HepG2 (cell line): ENCODE measurements around the gene SIRPB1. TPM values are rescaled to one million over a fixed set of nuclear protein-coding genes. Genes with fewer than 3 reads are reported as not detected.
"Not testable (repeated sequence)": the region's sequence is repeated elsewhere in the genome, so short reads cannot be mapped to it uniquely, and the experiment has no call there.

Source experiments
- ATAC-seq: fragments of 200-7000 bp; cut with Tn5 transposase; 3 replicates; pipeline ENCODE4 v1.9.1; 2020; ENCODE audit warnings: mild to moderate bottlenecking, moderate library complexity
- BruUV-seq: library from RNA; stranded (reverse); fragments of 400-500 nt; replicated peaks from 2 replicates; lab custom pipeline; 2021; lab: Mats Ljungman, UMichigan
- CTCF ChIA-PET: fragments of 300-600 bp; formaldehyde crosslinking; extraction: SDS; loops from one replicate; lab custom pipeline; 2021; ENCODE audit warnings: low total read pairs, inconsistent platforms, low intra/inter-chr PET ratio; lab: Yijun Ruan, JAX
- POLR2A ChIA-PET: fragments of 350-600 bp; sonication (Branson Sonifier 250); formaldehyde crosslinking; loops from one replicate; lab custom pipeline; 2020; ENCODE audit warnings: antibody characterized with exemption, inconsistent platforms; lab: Yijun Ruan, JAX
- DNase-seq: peaks from one replicate; pipeline ENCODE4 v3.0.0-alpha.2; 2015; ENCODE audit warnings: low spot score
- FAIRE-seq: peaks from 3 replicates; lab custom pipeline; 2011; peaks lifted over from hg19 to GRCh38; lab: Jason Lieb, UNC
- H2AFZ ChIP-seq: one replicate; pipeline ENCODE4 v1.6.1; 2011; ENCODE audit warnings: low read length, inconsistent platforms
- H3K27ac ChIP-seq: fragments of 300-600 bp; 3 replicates; pipeline ENCODE4 v1.8.0; 2011; ENCODE audit warnings: mixed run types, mild to moderate bottlenecking, mixed read lengths, low read length, inconsistent platforms; ENCODE audit not compliant: insufficient read depth; ENCODE audit errors: extremely low read length
- H3K27me3 ChIP-seq, 2 experiments: fragments of 200-600 bp in 1 of 2; 2 replicates in 1 of 2; 3 replicates in 1 of 2; pipeline versions ENCODE4 v1.6.0 to v1.8.0; 2011; ENCODE audit warnings: low read length in 2 of 2, mild to moderate bottlenecking in 2 of 2, moderate library complexity in 2 of 2, inconsistent platforms in 1 of 2; ENCODE audit not compliant: insufficient read depth in 2 of 2, control insufficient read depth in 1 of 2
- H3K36me3 ChIP-seq, 2 experiments: fragments of 200-600 bp in 1 of 2; replicated peaks in 1 of 2; 2 replicates in 1 of 2; 3 replicates in 1 of 2; pipeline versions ENCODE4 v1.5.1 to v1.8.0; 2011; ENCODE audit warnings: low read length in 2 of 2, inconsistent platforms in 1 of 2; ENCODE audit not compliant: insufficient read depth in 2 of 2, control insufficient read depth in 1 of 2
- H3K4me1 ChIP-seq: 2 replicates; pipeline ENCODE4 v1.5.1; 2012; ENCODE audit warnings: low read length, inconsistent platforms; ENCODE audit not compliant: insufficient read depth
- H3K4me2 ChIP-seq: 2 replicates; pipeline ENCODE4 v1.6.0; 2011; ENCODE audit warnings: low read depth, low read length, inconsistent platforms
- H3K4me3 ChIP-seq, 3 experiments: fragments of 200-600 bp in 1 of 3; sonication (generic), shearing (Covaris generic) in 1 of 3; replicated peaks in 1 of 3; 2 replicates each; pipeline ENCODE4 v1.5.1; 2011 to 2016; ENCODE audit warnings: low read length in 3 of 3, inconsistent platforms in 2 of 3, low read depth in 2 of 3, mild to moderate bottlenecking in 2 of 3, control low read depth in 1 of 3, mixed read lengths in 1 of 3; ENCODE audit not compliant: insufficient read depth in 1 of 3
- H3K79me2 ChIP-seq: one replicate; pipeline ENCODE4 v1.6.1; 2011; ENCODE audit warnings: low read length, inconsistent platforms; ENCODE audit not compliant: insufficient read depth
- H3K9ac ChIP-seq: 2 replicates; pipeline ENCODE4 v1.6.0; 2011; ENCODE audit warnings: mild to moderate bottlenecking, low read depth, low read length, inconsistent platforms; ENCODE audit not compliant: insufficient read depth
- H3K9me3 ChIP-seq: 2 replicates; pipeline ENCODE4 v1.5.1; 2012; ENCODE audit warnings: mild to moderate bottlenecking, low read length
- H4K20me1 ChIP-seq: 2 replicates; pipeline ENCODE4 v1.6.0; 2011; ENCODE audit warnings: inconsistent platforms, mild to moderate bottlenecking, low read length, moderate library complexity; ENCODE audit not compliant: insufficient read depth
- ADNP ChIP-seq: sonication (generic); formaldehyde crosslinking; IDR thresholded peaks from 2 replicates; pipeline ENCODE4 v1.4.0; 2020; ENCODE audit warnings: missing genetic modification reagents
- DMTF1 ChIP-seq: sonication (generic); formaldehyde crosslinking; IDR thresholded peaks from 2 replicates; pipeline ENCODE4 v1.4.0; 2020; ENCODE audit warnings: mild to moderate bottlenecking, missing genetic modification reagents
- KLF15 ChIP-seq: sonication (generic); formaldehyde crosslinking; IDR thresholded peaks from 2 replicates; pipeline ENCODE4 v1.8.1; 2023; ENCODE audit warnings: borderline replicate concordance, mild to moderate bottlenecking, inconsistent platforms, missing genetic modification reagents, mixed read lengths
- NONO ChIP-seq, 2 experiments: fragments of 450-650 bp in 1 of 2; sonication (generic) in 1 of 2; formaldehyde crosslinking in 1 of 2; IDR thresholded peaks in 1 of 2; conservative IDR thresholded peaks in 1 of 2; 2 replicates each; pipeline versions ENCODE4 v1.6.1 to v1.8.0; 2017 to 2022; ENCODE audit warnings: mild to moderate bottlenecking in 1 of 2, missing genetic modification reagents in 1 of 2, moderate library complexity in 1 of 2
- SAFB2 ChIP-seq: sonication (generic); formaldehyde crosslinking; IDR thresholded peaks from 2 replicates; pipeline ENCODE4 v1.5.1; 2020; ENCODE audit warnings: missing genetic modification reagents, low read depth, mild to moderate bottlenecking, borderline replicate concordance
- USF2 ChIP-seq, 2 experiments: sonication (generic) in 1 of 2; formaldehyde crosslinking in 1 of 2; IDR thresholded peaks; 2 replicates each; pipeline versions ENCODE4 v1.5.1 to v1.6.1; 2011 to 2020; ENCODE audit warnings: borderline replicate concordance in 1 of 2, low read depth in 1 of 2, low read length in 1 of 2, mild to moderate bottlenecking in 1 of 2, missing genetic modification reagents in 1 of 2, moderate library complexity in 1 of 2
- ZNF160 ChIP-seq: sonication (generic); formaldehyde crosslinking; IDR thresholded peaks from 2 replicates; pipeline ENCODE4 v1.8.0; 2022; ENCODE audit warnings: mild to moderate bottlenecking, inconsistent platforms, missing genetic modification reagents
- ZNF30 ChIP-seq: sonication (generic); formaldehyde crosslinking; IDR thresholded peaks from 2 replicates; pipeline ENCODE4 v1.5.0; 2020; ENCODE audit warnings: mild to moderate bottlenecking, missing genetic modification reagents
- ZNF619 ChIP-seq: sonication (generic); formaldehyde crosslinking; IDR thresholded peaks from 2 replicates; pipeline ENCODE4 v1.4.0; 2020; ENCODE audit warnings: mild to moderate bottlenecking, missing genetic modification reagents
- ZNF773 ChIP-seq: sonication (generic); formaldehyde crosslinking; IDR thresholded peaks from 2 replicates; pipeline ENCODE4 v1.4.0; 2020; ENCODE audit warnings: missing genetic modification reagents, borderline replicate concordance
- ZNF879 ChIP-seq: sonication (generic); formaldehyde crosslinking; IDR thresholded peaks from 2 replicates; pipeline ENCODE4 v1.8.1; 2023; ENCODE audit warnings: missing genetic modification reagents
- WGBS: methylation state at CpG from one replicate; pipeline ENCODE4 v1.1.6; 2017; ENCODE audit warnings: low lambda C conversion rate; 5-methylcytosine and 5-hydroxymethylcytosine counted together
- in situ Hi-C: cut with HindIII; loops from 2 replicates; pipeline ENCODE4 v1.10.0; 2017; ENCODE audit warnings: low pct_unique_long_range_greater_than_20kb; ENCODE audit not compliant: extremely low pct_ligation_motif_present
- intact Hi-C: fragments of 100-400 bp; cut with micrococcal nuclease; formaldehyde crosslinking; loops from one replicate; pipeline ENCODE4 v1.10.0; 2022; ENCODE audit not compliant: unreplicated experiment
- polyA plus RNA-seq, 8 experiments: library from polyadenylated mRNA; depleted of rRNA in 3 of 8; stranded (reverse) in 7 of 8; unstranded in 1 of 8; fragments of >200 nt; fragmentation: Illumina TruSeq in 4 of 8; extraction: Trizol in 4 of 8; gene quantifications; 2 replicates each; pipeline versions ENCODE4 v1.2.1 to v1.2.3, GENCODE V29; 2011 to 2016; ENCODE audit warnings: low read depth in 4 of 8, missing spikeins in 1 of 8, mixed read lengths in 1 of 8; ENCODE audit not compliant: insufficient read depth in 1 of 8
- total RNA-seq, 5 experiments: library from RNA; depleted of rRNA; stranded (reverse); fragments of >200 nt; fragmentation: Illumina TruSeq; extraction: Trizol; gene quantifications; 2 replicates each; pipeline ENCODE4 v1.2.3, GENCODE V29; 2016; ENCODE audit warnings: low read depth in 1 of 5

SIRPB1 gene
- total and polyA plus RNA-seq, 2 of the 13 experiments (the other 11 are each of a cell fraction or from before 2014, with no cell fraction given), result 0.41 to 1.4 TPM

GRCh38 chr20:1608678-1609347 is 11.0 kb downstream of the SIRPB1 start:
- H3K9ac ChIP-seq, H3K4me3 ChIP-seq, H3K27ac ChIP-seq, BruUV-seq, H3K27me3 ChIP-seq, H3K79me2 ChIP-seq, CTCF ChIA-PET, FAIRE-seq, DNase-seq, in situ Hi-C loops, H3K36me3 ChIP-seq, H3K4me1 ChIP-seq, intact Hi-C loops, ATAC-seq, H3K9me3 ChIP-seq, H2AFZ ChIP-seq, POLR2A ChIA-PET, H3K4me2 ChIP-seq, H4K20me1 ChIP-seq: not testable (repeated sequence)
- 64% methylated on average over 3 of the region's 5 CpGs for whole genome bisulfite sequencing

- no CpG with 5 or more reads among the region's 5 CpGs for WGBS
- Histone ChIP-seq H3K79me2 (no peaks in the 10 kb centered on the region), H3K27me3 (no peaks in the 10 kb centered on the region), H3K9me3 (no peaks in the 10 kb centered on the region), H3K9ac (no peak overlapping the region), H2AFZ (no peak overlapping the region), H3K27ac (no peak overlapping the region), H3K4me1 (no peaks in the 10 kb centered on the region), H4K20me1 (no peaks in the 10 kb centered on the region), H3K36me3 (no peaks in the 10 kb centered on the region), H3K4me3 (no peak overlapping the region), H3K4me2 (no peak overlapping the region)
- ChIA-PET POLR2A (no interaction called here), CTCF (no interaction called here)
- FAIRE-seq (no peak), ATAC-seq (no peak), DNase-seq (no peak)
- intact Hi-C loops, result no loop called here
- no TSS peak for BruUV-seq
- in situ Hi-C loops, result no loop called here
- TF ChIP-seq USF2 (IDR thresholded peaks at IDR 0.05; ENCODE audit: low read depth, low read length) (no peak), USF2 (CRISPR knock-in tag; IDR thresholded peaks at IDR 0.05; ENCODE audit: borderline replicate concordance) (no peak), NONO (IDR thresholded peaks at IDR 0.05) (no peak), NONO (CRISPR knock-in tag; conservative IDR thresholded peaks at IDR 0.05) (no peak), ZNF30 (no peak), ZNF160 (CRISPR knock-in tag) (no peak), KLF15 (CRISPR knock-in tag) (no peak), SAFB2 (CRISPR knock-in tag) (no peak), DMTF1 (no peak), ZNF619 (CRISPR knock-in tag) (no peak), ADNP (CRISPR knock-in tag) (no peak), ZNF773 (CRISPR knock-in tag) (no peak), ZNF879 (CRISPR knock-in tag) (no peak)
Observed at GRCh38 chr20:1600736-1601135, 19.1 kb downstream of the SIRPB1 start.
